Middle frontal gyrus (tissue), 1 donor: Measurements from ENCODE around the gene ADTRP.

Source experiments
- DNase-seq: peaks from one replicate; pipeline ENCODE4 v3.0.0-alpha.2; 2015; ENCODE audit warnings: low spot score; ENCODE audit errors: extremely low spot score

Gene ADTRP

DNA sequence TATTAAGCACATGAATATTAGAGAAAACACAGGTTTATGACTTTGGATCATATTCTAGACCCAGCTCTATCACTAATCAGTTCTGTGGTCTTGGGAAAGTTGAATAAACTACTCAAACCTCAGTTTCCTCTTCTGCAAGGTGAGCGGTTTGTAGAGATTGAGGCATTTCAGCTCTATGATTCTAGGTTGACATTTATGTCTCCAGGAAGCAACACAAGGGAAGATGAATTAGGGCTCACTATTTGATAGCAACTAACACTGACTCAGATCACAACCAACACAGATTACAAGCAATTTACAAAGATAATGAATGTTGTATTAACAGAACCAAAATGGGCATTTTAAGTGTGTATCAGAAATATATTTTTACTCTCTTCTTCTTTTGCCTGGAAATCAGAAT is 21.9 kb downstream of the ADTRP start:
- no peak for DNase-seq

DNA sequence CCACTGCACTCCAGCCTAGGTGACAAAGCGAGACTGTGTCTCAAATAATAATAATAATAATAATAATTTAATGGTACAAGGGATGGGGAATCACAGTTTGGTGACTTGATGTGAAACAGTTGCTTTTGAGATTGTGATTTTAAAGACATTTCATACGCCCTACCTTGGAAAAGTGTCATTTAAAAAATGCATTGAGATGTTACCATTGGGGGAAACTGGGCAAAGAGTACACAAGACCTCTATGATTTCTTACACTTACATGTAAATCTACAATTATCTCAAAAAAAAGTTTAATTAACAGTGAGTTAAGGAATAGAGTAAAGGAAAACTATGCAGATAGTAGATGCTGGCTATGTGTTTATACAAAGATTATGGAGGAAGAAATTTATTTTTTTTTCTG is 22.3 kb downstream of the ADTRP start:
- no peak for DNase-seq

DNA sequence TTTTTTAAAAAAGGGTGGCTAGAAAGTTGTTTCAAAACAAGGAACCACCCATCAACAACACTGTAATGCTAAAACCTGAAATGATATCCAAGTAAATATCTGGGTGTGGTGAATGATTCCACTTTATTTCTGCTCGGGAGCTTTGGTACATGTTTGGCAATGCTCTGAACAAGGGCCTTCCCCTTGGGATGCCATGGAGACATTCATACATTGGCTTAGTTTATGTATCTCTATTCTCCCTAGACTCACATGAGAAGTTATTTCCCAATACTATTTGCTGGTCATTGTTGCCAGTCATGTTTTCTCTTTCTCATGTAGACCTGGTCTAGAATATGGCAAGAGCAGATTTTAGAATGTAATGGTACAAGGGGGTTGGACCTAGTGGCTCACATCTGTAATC is 22.9 kb downstream of the ADTRP start:
- no peak for DNase-seq

DNA sequence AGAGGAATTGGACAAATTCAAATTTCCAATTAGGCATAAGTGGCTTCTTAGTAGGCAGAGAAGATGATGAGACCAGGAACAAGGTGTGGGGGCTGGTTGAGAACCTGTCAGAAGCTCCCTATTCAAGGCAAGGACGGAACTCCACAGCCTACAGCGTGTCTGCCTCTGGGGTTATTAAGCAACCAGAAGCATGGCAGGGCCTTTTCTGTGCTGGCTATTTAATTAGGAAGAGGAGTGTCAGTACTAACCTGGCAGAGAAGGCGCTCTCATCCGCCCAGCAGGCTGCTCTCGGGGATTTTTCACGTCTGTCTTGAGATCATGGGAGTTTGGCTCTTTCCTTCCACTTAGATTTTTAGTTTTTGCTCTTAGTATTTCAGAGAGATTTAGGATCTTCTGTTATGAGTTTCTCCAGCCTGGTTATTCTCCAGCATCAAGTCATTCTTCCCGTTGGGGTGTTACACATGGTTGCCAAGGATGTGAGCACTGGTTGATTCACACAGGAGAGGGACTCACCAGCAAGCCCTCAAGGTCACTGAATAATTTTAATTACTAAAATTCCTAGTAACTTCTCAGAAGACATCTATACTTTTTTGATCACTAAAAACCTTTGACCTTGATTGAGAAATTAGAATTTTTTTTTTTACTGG is 23.9 kb downstream of the ADTRP start:
- no peak for DNase-seq

DNA sequence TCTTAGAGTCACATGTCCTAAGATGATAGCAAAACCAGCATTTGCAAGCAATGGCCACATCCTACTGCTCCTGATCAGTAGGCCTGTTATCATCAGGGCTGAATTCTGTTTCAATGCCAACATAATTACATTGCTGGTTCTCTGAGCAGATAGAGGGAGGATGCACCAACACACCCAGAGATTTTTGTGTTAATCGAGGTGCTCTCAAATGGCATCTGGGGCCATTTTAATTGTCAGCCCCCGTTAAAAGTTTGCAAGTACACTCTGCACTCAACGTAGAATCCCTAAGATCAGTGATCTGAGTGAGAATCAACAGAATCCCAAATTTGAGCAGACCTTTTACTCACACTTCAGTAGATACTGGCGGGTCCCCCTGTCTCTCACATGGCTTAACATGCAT is 24.8 kb downstream of the ADTRP start:
- DNase-seq: no peak

DNA sequence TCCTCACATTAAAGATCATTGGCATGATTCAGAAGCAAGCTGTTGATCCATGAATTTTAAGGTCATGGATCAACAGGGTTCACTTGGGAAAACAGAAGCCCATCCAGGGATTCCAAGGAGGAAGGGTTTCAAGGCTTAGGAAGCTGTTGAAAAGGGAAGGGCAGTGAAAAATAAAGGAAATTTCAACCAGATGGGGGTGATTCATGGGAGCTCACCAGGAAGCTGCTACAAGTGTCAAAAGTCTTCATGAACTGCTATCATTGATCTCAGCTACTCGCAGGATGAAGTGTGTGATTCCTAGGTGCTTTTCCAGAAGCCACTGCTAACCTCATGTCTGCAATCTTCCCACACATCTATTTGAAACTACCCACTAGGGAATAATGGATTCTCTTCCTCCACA is 26.2 kb downstream of the ADTRP start:
- no peak for DNase-seq

DNA sequence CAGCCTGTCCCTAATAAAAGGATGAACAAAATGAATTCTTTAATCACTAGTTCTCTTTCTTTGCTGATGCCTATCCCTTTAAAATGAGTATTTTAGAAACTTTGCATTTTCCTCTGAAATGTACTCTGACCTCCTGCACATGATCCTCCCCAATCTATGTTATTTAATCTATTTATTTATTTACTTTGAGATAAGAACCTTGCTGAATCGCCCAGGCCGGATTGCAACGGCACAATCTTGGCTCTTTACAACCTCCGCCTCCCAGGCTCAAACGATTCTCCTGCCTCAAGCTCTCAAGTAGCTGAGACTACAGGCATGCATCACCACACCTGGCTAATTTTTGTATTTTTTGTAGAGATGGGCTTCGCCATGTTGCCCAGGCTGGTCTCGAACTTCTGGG is 27.9 kb downstream of the ADTRP start:
- no peak for DNase-seq

DNA sequence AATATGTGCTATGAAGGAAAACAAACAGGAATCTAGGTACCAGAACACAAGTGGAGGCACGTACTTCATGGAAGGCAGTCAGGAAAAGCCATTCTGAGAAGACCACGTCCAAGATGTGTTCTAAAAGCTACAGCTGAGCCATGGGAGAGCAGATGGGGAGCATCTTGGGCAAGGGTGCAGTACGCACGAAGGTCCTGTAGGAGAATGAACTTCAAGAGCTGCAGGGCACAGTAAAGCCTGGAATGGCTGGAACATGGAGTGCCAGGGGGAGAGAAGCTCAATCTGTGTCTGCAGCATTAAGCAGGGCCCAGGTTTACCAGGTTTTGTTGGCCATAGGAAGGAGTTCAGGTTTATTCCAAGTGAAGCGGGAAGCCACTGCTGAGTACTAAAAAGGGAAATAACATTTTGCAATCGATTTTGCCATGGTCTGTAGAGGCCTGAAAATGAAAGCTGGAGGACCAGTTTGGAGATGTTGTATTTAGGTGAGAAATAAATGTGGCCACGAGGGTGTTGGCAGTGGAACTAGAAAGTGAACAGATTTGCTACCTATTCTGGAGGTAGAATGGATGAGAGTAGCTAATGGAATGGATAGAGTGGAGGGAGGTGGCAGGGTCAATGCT is 29.9 kb downstream of the ADTRP start:
- no peak for DNase-seq

DNA sequence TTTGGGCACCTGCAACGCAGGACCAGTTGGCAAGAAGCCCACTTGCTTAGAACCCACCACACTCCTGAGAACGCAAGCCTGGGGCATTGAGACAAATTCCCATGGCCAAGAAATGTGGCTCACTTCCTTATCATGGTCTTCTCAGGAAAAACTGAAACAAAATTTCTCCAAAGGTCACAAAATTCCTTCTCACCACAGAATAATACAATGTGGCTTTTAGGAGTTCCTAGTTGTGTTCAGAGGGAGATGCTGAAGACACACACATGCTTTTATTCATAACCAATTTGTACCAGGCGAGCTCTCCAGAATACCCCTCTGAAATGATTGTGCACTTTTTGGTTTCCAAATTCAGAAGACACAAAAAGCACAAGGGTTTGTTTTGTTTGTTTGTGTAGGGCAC is 31.6 kb downstream of the ADTRP start:
- DNase-seq: no peak

DNA sequence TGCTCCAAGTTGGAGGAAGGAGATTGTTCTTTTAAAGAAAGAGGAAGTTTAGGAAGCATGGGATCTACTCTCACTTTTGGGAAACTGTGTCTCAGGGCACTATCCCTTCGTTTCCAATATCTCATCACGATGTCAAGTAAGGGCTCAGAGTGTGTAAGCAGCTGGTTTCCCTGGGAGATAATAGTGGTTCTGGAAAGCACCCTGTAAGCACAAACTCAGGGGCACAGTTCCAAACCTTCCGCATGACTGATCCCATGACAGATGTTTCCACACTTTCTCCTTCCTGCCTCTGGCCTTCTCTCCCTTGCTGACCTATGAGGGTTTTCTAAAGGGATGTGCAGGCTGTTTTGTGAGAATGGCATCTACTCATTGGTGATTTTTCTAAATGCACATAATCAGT is 33.9 kb downstream of the ADTRP start:
- DNase-seq: no peak

DNA sequence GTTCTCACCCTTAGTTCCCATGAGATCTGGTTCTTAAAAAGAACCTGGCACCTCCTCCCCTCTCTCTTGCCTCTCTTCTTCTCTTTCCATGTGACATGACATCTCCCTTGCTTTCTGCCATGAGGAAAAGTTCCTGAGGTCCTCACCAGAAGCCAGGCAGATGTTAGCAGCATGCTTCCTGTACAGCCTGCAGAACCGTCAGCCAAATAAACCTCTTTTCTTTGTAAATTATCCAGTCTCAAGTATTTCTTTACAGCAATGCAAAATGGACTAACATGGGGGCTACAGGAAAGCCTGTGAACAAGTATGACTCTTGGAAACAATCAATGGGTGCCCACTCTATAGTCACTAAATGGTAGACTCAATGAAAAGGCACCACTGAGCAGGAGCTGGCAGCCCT is 34.5 kb downstream of the ADTRP start:
- DNase-seq: no peak

DNA sequence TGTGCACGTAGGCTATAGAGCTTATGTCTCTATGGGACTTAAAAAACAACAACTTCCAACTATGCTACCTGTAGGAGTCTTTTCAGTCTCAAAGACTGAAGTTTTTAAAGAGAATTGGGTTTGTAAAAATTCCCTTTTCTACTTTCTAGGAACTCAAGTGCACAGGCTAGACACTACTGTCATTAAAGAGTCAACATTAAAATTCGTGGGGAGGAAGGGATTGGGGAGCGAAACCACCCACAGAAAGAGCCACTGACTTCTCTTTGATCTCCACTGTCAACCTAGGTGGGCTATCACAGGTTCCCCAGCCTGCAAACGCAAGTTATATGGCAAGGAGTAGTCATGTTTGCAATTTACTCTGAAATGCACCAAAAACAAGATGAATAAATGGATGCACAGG is 37.7 kb downstream of the ADTRP start:
- DNase-seq: no peak

DNA sequence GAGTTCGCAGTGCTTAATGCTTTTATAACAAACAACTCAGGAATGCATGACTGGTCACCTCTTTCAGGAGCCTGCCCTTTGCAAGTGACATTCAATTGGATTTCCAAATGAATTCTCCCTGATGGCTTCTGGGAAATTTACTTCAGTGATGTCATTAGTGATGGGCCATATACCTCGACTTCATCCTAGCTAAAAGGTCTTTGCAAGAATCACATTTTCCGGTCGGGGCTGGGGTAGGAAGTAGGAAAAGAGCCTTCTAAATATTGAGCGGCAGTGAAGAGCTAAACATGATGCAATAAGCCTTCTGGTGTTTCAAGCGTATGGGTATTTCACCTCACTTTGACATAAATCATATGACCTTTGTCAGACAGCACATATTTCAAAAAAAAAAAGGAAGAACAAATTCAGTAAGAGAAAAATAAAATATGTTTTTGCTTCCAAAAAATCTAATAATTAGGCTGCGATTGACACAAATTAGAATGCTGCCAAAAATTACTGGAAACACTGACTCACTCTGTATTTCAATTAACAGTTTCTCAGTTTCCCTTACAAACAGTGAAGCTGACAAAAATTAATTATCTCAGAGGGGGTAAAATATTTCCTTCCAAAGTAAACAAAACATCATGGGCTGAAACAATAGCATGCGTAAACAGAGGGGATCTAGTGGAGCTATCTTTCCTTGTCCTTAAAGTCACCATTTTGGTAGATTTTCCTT is 39.8 kb downstream of the ADTRP start:
- DNase-seq: no peak

DNA sequence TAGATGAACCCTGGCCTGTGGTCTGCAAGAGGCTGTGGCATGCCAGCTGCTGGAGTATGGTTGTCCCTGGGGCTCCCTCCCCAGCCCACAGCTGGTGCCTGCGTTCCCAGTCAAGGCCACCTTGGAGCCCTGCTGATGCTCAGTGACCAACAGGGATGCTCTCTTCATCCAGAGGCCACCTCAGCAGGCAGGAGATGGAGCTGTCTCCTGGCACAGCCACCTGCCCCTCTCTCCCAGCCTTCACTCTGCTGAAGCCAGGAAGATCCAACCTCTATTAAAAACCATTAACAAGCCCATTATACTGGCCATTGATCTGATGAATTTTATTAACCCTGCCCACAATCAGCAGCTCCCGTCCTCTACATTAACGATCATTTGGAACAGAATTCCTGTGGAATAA is 40.4 kb downstream of the ADTRP start:
- DNase-seq: no peak

DNA sequence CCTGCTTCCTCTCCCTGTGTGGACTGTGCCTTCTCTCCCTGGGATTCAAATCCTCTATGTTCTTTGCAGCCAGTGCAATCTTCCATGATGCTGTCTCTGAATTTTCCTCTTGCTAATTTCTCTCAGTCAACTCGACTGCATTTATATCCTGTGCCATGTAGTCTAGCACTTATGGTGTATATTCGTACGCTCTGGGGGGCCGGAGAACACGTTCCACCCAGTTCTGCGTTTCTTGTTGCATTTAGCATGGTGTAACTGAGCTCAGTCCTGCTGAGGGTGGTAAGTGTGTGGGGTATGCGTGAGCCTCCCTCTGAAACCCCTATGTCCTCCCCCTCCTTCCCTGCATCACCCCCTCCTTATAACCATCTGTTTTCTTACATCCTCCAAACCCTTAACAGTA is 42.0 kb downstream of the ADTRP start:
- DNase-seq: no peak

DNA sequence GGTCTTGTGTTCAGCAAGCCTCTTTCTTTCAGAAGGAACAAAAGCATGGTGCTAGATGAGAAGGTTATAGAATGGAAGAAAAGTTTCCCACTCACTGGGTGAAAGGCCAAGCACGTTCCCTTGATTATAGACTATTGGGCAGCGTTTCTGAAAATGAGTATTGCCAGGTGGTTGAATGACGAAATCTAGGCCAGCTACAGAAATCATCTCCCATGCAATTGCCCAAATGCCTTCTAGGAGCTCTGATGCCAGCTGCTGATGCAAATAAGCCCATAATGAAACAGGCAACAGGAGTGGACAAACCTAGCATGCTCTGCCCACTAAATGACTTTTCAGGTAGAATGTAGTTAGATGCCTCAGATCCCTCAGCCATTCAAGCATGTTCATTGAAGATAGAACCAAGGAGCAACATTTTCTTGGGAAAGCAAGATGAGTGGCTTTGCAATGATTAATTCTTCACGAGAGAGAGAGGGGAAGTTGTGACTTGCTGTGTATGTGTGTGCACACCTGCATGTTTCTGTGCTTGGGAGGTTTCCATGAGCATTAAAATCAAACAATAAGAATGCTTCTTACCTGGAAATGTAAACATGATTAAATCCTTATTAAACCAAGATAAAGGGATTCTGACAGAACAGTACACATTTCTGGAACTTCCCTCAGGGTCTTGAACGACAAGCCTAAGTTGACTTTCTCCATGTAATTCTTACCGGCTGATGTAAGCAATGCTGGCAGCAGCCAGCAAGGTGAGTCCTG is 43.6 kb downstream of the ADTRP start:
- DNase-seq: no peak

DNA sequence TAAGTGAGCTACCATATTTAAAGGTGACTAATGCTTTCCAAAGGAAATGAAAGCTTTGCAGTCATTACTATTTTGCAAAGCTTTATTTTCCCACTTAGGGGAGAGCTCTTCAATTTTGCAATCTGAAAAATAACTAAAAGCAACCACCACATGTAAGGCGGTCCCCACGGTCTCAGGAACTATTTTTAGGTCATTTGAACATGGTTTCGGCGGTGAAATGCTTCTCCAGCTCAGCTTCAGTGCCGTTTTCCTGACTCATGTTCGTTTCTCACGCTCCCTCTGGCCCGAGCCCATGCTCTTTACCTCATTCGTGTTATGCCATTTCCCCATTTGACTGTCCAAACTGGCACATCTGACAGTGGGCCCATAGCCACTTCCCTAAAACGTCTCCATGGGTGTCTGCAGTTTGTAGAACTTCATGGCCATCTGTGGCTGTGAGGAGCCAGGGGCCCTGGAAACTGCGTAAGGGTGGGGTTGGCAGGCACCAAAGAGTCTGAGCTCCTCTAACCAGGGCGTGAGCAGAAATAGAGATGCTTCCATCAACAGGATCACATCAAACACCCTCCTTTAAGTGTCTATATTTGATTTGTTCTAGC is 46.5 kb downstream of the ADTRP start:
- no peak for DNase-seq

DNA sequence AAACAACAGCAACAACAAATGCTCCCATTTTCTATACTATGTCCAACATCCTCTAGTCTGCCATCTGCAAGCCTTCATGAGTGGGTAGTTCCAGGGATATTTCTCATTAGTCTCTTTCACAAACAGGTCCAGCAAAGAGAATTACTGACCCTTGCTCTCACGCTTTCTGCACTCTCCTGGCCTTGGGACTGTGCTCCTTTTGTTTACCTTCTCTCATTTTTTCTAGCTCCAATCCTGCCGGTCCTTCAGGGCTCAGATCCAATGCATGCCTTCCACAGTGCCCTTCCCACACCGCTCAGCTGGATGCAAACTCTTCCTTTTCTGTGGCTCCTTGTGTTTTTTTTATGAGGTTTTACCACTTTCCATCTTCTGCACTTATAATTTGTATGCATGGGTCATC is 47.2 kb downstream of the ADTRP start:
- DNase-seq: no peak

DNA sequence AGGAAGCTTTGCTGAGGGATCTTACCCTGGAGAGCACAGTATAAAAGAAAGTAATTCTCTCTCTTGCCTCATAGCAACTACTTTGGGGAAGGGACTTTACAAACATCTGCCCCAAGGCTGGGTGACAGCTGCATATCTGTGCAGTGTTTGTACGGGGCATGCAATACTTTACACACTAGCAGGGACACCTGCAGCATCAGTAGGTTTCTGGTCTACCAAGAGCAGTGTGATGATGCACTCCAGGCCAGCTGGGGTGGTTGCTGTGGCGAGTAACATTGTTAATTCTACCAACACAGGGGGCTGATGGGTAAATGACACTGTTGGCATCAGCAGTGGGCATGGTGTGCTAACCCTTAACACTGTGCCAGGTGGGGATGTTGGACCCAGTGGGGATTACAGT is 48.0 kb downstream of the ADTRP start:
- no peak for DNase-seq

DNA sequence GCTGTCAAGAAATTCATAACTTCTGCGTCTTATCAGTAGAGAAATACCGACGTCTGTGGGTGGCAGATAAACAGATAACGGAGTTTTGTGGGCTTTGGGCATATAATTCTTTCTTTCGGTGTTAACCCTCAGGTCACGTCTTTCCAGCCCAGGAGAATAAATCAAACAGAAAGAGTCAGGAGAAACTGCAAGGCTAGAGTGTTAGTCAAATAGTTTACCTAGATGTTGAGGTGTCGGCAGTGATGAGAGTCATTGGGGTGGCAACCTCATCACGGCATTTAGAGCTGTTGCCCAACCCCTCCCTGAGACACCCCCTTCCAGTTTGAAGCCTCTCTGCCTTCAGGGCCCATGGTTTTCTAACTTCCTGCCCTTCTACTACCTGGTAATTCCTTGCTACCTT is 49.5 kb downstream of the ADTRP start:
- no peak for DNase-seq

DNA sequence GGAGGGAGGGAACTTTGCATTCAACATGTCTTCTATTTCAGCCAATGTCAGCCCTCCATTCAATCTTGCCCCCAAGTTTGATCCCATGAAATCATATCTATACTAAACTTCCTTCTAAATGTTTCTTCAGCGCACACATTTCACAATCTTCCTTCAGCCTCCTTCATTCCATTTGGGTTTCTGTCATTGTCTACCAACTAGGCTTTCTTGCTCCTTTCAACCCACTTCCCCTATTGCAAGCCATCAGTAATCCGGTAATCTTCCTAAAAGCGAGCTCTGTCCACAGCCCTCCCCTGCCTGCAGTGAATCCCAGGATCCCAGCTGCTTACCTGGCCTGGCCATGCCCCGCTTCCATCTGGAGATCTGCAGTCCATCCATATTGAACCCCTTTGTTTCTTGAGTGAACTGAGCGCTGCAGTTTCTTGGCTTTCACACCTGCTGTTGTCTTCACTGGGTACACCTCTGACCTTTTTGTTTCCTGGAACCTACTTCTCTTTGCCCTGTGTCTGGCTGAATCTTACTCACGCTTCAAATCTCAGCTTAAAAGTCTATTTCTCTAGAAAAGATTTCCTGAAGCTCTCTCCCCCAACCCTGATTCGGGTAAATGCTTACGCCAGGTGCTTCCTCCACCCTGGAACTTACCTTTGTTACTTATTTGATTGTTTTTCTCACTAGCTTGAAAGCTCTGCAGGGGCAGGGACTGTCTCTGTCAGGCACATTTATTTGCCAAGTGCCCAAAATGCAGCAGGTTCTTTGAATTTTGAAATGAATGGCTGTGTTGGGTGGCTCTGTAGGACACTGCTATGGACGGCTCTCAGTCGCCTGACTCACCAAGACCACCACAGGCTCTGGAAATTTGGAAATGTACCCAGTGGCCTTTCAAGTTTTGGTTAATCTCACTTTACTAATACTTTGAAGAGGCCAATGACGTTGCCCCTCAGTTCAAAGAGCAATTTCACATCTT is 50.3 kb downstream of the ADTRP start:
- DNase-seq: no peak
